Central memory CD8-positive, alpha-beta T cell (primary cell): Measurements from ENCODE around the gene CPE.
"Not testable (repeated sequence)": the region's sequence is repeated elsewhere in the genome, so short reads cannot be mapped to it uniquely, and the experiment has no call there.

Experiments
- ATAC-seq: fragments of 150-1000 bp; cut with Tn5 transposase; replicated peaks from 2 replicates; pipeline ENCODE4 v1.10.0; 2022; ENCODE audit warnings: mild to moderate bottlenecking, moderate FRiP score, moderate number of reproducible peaks; ENCODE audit not compliant: poor library complexity, severe bottlenecking; ENCODE audit errors: extremely low read depth
- DNase-seq, 2 donors: peaks; one replicate each; pipeline ENCODE4 v3.0.0; 2021; ENCODE audit warnings: low spot score in 2 of 2
- H3K27ac Mint-ChIP-seq: one replicate; pipeline ENCODE4 v1.8.0; 2022; ENCODE audit warnings: low read depth, mild to moderate bottlenecking, moderate library complexity, mixed read lengths
- H3K27me3 Mint-ChIP-seq: one replicate; pipeline ENCODE4 v1.8.0; 2022; ENCODE audit warnings: mixed read lengths
- H3K36me3 Mint-ChIP-seq: one replicate; pipeline ENCODE4 v1.8.0; 2022; ENCODE audit warnings: mild to moderate bottlenecking, moderate library complexity, mixed read lengths; ENCODE audit not compliant: insufficient read depth
- H3K4me1 Mint-ChIP-seq: one replicate; pipeline ENCODE4 v1.8.0; 2022; ENCODE audit warnings: mixed read lengths
- H3K4me3 Mint-ChIP-seq: one replicate; pipeline ENCODE4 v1.8.0; 2022; ENCODE audit warnings: mild to moderate bottlenecking, moderate library complexity, mixed read lengths
- H3K9me3 Mint-ChIP-seq: one replicate; pipeline ENCODE4 v1.8.0; 2022; ENCODE audit warnings: mixed read lengths

The CPE gene

DNA sequence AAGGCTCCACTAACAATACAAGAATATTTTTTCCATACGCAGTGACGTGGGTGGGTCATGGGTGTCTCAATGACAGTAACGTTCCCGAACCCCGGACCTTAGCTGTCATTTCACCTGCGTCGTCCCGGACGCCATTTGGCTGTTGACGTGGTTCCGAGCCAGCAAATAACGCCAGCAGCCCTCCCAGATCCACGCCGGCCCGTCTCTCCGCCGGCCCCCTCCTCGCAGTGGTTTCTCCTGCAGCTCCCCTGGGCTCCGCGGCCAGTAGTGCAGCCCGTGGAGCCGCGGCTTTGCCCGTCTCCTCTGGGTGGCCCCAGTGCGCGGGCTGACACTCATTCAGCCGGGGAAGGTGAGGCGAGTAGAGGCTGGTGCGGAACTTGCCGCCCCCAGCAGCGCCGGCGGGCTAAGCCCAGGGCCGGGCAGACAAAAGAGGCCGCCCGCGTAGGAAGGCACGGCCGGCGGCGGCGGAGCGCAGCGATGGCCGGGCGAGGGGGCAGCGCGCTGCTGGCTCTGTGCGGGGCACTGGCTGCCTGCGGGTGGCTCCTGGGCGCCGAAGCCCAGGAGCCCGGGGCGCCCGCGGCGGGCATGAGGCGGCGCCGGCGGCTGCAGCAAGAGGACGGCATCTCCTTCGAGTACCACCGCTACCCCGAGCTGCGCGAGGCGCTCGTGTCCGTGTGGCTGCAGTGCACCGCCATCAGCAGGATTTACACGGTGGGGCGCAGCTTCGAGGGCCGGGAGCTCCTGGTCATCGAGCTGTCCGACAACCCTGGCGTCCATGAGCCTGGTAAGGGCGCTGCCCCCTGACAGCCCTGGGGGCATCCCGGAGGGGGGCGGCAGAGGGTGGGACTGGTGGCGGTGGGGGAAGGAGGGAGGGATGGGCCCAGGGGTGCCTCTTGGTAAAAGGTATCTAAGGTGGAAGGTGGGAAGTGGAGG is at the start of gene CPE:
CPE (plus strand) TSS at position 264 of the 933 bp plus-strand sequence; CDS start at position 478, 214 bp downstream.
- DNase-seq, result peak; percentile 15
- no peak within 1 kb of the TSS for H3K27ac Mint-ChIP-seq
- peaks cover 2% of the 10 kb centered on the region for H3K36me3 Mint-ChIP-seq
- ATAC-seq, result peak; percentile 85
- peaks cover 85% of the 10 kb centered on the region for H3K27me3 Mint-ChIP-seq
- H3K4me3 Mint-ChIP-seq, result peak within 1 kb of the TSS; percentile 58
- no peaks in the 10 kb centered on the region for H3K4me1 Mint-ChIP-seq
- H3K9me3 Mint-ChIP-seq, result no peaks in the 10 kb centered on the region

DNA sequence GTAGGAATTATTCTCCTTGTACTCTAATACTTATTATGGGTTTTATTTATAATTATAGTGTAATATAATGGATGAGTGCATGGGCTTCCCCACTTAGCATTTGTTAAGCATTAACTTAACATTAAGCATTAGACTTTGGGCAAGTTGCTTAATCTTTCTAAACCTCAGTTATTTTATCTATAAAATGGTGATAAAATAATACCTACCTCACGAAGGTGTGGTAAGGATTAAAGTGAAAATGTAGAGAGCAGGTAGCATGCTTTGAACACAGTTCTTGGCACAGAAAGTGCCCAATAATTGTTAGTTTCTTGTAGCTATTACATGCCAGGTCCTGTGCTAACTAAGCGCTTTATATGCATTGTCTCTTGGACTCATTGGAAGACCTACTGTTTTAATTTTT is 48.7 kb upstream of the CPE start:
- peaks cover 40% of the 10 kb centered on the region for H3K4me1 Mint-ChIP-seq
- H3K36me3 Mint-ChIP-seq, result peaks cover 11% of the 10 kb centered on the region
- H3K4me3 Mint-ChIP-seq, result no peak overlapping the region
- H3K9me3 Mint-ChIP-seq, result no peaks in the 10 kb centered on the region
- ATAC-seq, result no peak
- no peak for DNase-seq
- H3K27me3 Mint-ChIP-seq, result no peaks in the 10 kb centered on the region
- no peak overlapping the region for H3K27ac Mint-ChIP-seq

DNA sequence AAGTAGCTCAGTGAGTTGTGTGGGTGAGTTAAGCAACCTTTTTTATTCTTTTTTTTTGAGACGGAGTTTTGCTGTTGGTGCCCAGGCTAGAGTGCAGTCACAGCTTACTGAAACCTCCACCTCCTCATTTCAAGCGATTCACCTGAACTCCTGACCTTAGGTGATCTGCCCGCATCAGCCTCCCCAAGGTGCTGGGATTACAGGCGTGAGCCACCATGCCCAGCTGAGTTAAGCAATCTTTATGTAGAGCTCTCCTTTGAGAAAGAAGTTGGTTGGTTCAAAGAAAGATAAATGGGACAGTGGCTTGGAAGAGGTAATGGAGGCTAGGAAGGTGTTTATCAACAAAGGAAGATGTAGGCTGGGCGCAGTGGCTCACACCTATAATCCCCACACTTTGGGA is 48.1 kb upstream of the CPE start:
- Mint-ChIP-seq H3K9me3 (no peaks in the 10 kb centered on the region), H3K27ac (peak overlapping the region; percentile 76), H3K4me1 (peaks cover 42% of the 10 kb centered on the region), H3K4me3 (no peak overlapping the region), H3K27me3 (no peaks in the 10 kb centered on the region), H3K36me3 (peaks cover 11% of the 10 kb centered on the region)
- DNase-seq (no peak), ATAC-seq (no peak)

- Mint-ChIP-seq H3K4me1 (peaks cover 35% of the 10 kb centered on the region), H3K27me3 (no peaks in the 10 kb centered on the region), H3K36me3 (peaks cover 11% of the 10 kb centered on the region), H3K27ac (peak overlapping the region; percentile 76), H3K9me3 (no peaks in the 10 kb centered on the region), H3K4me3 (no peak overlapping the region)
- no peak for DNase-seq
- ATAC-seq, result no peak
Observed at GRCh38 chr4:165331359-165331758, 47.4 kb upstream of the CPE start.

DNA sequence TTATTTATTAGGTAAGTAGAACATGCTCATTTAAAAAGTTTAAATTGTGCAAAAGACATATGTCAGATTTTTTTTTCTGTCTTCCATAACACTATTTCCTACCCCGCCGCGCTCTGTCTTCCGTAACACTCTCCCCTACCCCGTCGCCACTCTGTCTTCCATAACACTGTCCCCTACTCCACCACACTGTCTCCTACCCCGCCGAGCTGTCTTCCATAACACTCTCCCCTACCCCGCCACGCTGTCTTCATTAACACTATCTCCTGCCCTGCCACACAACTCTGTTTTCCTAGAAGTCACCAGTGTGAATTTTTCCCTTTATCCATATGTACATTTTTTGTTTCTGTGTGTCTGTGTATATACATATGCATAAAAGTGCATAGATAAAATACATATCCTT is 47.0 kb upstream of the CPE start:
- no peak overlapping the region for H3K4me3 Mint-ChIP-seq
- DNase-seq, result no peak
- H3K36me3 Mint-ChIP-seq, result peaks cover 15% of the 10 kb centered on the region
- no peaks in the 10 kb centered on the region for H3K9me3 Mint-ChIP-seq
- no peaks in the 10 kb centered on the region for H3K27me3 Mint-ChIP-seq
- H3K27ac Mint-ChIP-seq, result peak overlapping the region; percentile 76
- ATAC-seq, result no peak
- H3K4me1 Mint-ChIP-seq, result peaks cover 33% of the 10 kb centered on the region

- H3K36me3 Mint-ChIP-seq, result peaks cover 15% of the 10 kb centered on the region
- no peak for DNase-seq
- ATAC-seq, result no peak
- H3K4me1 Mint-ChIP-seq, result peaks cover 33% of the 10 kb centered on the region
- no peak overlapping the region for H3K27ac Mint-ChIP-seq
- no peaks in the 10 kb centered on the region for H3K27me3 Mint-ChIP-seq
- H3K4me3 Mint-ChIP-seq, result no peak overlapping the region
- no peaks in the 10 kb centered on the region for H3K9me3 Mint-ChIP-seq
Observed at GRCh38 chr4:165332502-165332901, 46.3 kb upstream of the CPE start.

DNA sequence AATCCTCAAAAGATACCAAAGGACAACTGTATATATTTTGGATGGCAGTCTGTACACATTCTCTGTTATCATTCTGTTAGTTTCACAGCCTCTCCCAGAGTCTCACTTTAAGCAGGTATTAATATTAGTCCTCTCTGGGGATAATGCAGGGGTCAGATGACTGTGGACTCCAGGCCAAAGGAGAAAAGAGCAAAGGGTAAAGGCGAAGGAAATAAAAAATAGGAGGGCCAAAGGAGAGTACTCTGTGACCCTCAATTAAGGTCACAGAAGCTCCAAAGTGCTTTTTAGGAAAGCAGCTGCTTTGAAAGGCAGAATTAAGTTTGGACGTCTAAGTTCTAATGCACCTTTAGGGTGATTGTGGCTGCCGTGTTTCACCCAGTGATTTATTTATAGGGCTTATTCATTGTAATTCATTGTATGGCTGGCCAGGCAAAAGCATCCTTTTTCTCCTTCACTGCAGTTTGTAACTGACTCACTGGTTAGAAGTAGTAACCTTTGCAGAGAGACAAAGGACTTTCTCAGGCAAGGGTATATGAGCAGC is 43.6 kb upstream of the CPE start:
- Mint-ChIP-seq H3K4me3 (no peak overlapping the region), H3K9me3 (no peaks in the 10 kb centered on the region), H3K27me3 (no peaks in the 10 kb centered on the region), H3K27ac (no peak overlapping the region), H3K36me3 (peaks cover 24% of the 10 kb centered on the region), H3K4me1 (peaks cover 33% of the 10 kb centered on the region)
- DNase-seq (no peak), ATAC-seq (no peak)

GRCh38 chr4:165336743-165337142 is 42.1 kb upstream of the CPE start:
- Mint-ChIP-seq H3K36me3 (peaks cover 24% of the 10 kb centered on the region), H3K4me1 (peaks cover 17% of the 10 kb centered on the region), H3K4me3 (no peak overlapping the region), H3K27me3 (no peaks in the 10 kb centered on the region), H3K9me3 (no peaks in the 10 kb centered on the region), H3K27ac (no peak overlapping the region)
- DNase-seq (no peak), ATAC-seq (no peak)

DNA sequence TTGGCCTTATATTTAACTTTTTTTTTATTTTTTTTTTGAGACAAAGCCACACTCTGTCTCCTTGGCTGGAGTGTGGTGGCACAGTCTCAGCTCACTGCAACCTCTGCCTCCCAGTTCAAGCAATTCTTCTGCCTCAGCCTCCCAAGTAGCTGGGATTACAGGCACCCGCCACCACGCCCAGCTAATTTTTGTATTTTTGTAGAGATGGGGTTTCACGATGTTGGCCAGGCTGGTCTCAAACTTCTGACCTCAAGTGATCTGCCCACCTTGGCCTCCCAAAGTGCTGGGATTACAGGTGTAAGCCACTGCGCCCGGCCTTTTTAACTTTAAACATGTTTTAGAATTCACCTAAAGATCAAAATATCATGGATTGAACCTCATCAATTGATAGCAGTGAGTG is 36.5 kb upstream of the CPE start:
- not testable (repeated sequence) for H3K4me1 Mint-ChIP-seq, H3K27me3 Mint-ChIP-seq, H3K4me3 Mint-ChIP-seq, H3K9me3 Mint-ChIP-seq, ATAC-seq, DNase-seq, H3K27ac Mint-ChIP-seq
- H3K36me3 Mint-ChIP-seq, result peaks cover 20% of the 10 kb centered on the region

DNA sequence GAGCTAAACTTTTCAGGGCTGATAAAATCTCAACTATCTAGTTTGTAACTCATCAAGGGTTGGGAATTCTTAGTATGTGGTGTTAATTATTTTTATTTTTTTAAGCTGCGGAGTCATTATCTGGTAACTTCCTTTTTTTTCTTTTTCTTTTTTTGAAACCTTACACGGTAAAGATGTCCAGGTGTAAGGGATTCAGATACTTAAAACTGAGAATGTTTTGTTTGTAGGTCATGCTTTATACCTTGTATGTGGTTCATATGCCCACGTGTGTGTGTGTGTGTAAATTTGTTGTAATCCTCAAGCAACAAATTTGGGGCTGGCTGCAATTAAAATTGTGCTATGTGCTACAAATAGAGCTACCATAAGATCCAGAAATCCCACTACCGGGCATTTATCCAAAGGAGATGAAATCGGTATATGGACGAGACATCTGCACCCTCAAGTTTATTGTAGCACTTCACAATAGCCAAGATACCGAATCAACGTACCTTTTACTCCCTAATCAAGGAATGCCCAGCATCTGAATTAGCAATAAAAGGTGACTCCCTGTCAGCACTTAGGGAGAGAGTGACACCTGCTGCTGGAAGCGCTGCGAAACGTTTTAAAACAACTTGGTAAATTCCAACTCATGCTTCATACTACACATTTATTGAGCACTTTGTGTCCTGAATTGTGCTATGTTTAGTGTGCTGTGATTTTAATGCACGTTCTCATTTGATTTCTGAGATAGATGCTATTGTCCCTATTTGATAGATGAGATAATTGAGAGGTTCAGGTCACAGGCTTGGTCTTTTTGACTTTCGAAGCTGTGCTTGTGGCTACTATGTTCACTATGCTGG is 35.2 kb upstream of the CPE start:
- no peaks in the 10 kb centered on the region for H3K4me1 Mint-ChIP-seq
- H3K9me3 Mint-ChIP-seq, result no peaks in the 10 kb centered on the region
- peaks cover 17% of the 10 kb centered on the region for H3K36me3 Mint-ChIP-seq
- ATAC-seq (no peak), DNase-seq (no peak)
- no peak overlapping the region for H3K4me3 Mint-ChIP-seq
- H3K27ac Mint-ChIP-seq, result no peak overlapping the region
- no peaks in the 10 kb centered on the region for H3K27me3 Mint-ChIP-seq

DNA sequence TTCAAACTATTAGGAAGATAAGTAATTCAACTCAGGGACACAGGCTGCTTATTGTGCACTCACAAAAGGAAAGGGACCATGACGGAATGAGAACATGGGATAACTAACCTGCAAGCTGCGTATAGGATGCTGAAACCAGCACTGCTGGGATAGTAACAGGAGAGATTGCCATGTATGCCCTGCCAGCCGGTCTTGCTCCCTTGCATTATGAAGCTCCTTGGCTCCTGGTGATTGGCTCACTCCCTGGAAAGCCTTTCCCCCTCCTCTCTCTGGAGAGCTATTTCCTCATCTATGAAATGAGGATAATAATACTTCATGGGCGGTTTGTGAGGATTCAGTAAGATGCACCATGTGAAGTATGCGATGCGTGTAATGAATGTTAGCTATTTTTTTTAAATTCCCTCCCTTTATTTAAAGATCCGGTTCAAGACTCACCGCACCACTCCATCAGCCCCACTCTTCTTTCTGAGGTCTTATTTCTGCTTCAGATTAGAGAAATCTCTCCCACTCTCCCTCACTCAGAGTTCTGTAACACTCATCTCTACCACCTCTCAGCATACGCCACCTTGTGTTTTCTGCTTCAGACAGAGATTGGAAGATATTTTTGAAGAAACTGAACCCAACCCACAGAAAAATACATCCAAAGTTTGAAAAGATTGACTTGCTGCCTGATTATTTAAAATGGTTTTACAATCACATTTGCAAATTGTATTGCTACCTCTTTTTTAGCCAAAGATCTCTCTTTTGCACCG is 33.0 kb upstream of the CPE start:
- Mint-ChIP-seq H3K27me3 (peaks cover 7% of the 10 kb centered on the region), H3K9me3 (no peaks in the 10 kb centered on the region), H3K36me3 (peaks cover 10% of the 10 kb centered on the region), H3K4me3 (no peak overlapping the region), H3K4me1 (no peaks in the 10 kb centered on the region), H3K27ac (no peak overlapping the region)
- no peak for DNase-seq
- ATAC-seq, result no peak
